Right cardiac atrium (tissue), 5 donors: ENCODE results near the gene BCAR1. TPM values are rescaled to one million over a fixed set of nuclear protein-coding genes. Genes with fewer than 3 reads are reported as not detected.
"Not testable (repeated sequence)": the region's sequence is repeated elsewhere in the genome, so short reads cannot be mapped to it uniquely, and the experiment has no call there.

Experiments
- ATAC-seq, 2 donors: fragments of 200-7000 bp; cut with Tn5 transposase; one replicate each; pipeline versions ENCODE4 v1.8.0 to v1.9.1; 2020; ENCODE audit warnings: moderate library complexity in 2 of 2, mild to moderate bottlenecking in 1 of 2
- DNase-seq, 3 donors: peaks; one replicate each; pipeline ENCODE4 v3.0.0-alpha.2; 2020
- H3K27ac ChIP-seq: one replicate; pipeline ENCODE4 v1.5.1; 2013; ENCODE audit warnings: mild to moderate bottlenecking, low read length, control low read depth, moderate library complexity
- H3K27me3 ChIP-seq: one replicate; pipeline ENCODE4 v1.6.1; 2013; ENCODE audit not compliant: control insufficient read depth, insufficient read depth
- H3K4me1 ChIP-seq: one replicate; pipeline ENCODE4 v1.6.1; 2013; ENCODE audit warnings: low read length; ENCODE audit not compliant: control insufficient read depth, insufficient read depth
- H3K4me3 ChIP-seq: one replicate; pipeline ENCODE4 v1.5.1; 2013; ENCODE audit warnings: low read length, control low read depth
- H3K9me3 ChIP-seq: one replicate; pipeline ENCODE4 v1.6.1; 2013; ENCODE audit warnings: low read length; ENCODE audit not compliant: control insufficient read depth
- WGBS: extraction: QIAGEN DNeasy Blood & Tissue Kit; methylation state at CpG from one replicate; pipeline ENCODE4 v1.1.7; 2013; 5-methylcytosine and 5-hydroxymethylcytosine counted together
- intact Hi-C, 4 donors: fragments of 100-400 bp; cut with DNase I; formaldehyde crosslinking; loops; one replicate each; pipeline versions ENCODE4 v1.11.0 to v1.14.0; 2022 to 2023
- polyA plus RNA-seq: library from polyadenylated mRNA; stranded (reverse); fragments of 200-250 nt; gene quantifications from one replicate; pipeline ENCODE4 v1.2.3, GENCODE V29; 2013
- total RNA-seq, 4 donors: library from RNA; stranded (reverse); fragmentation: NEBNext Ultra II Directional; extraction: Animal tissue kit (Norgen Biotek cat#: 25700); gene quantifications; one replicate each; pipeline ENCODE4 v1.2.1, GENCODE V29; 2021
- donor health status: healthy with polysubstance abuse.
- donor health status: DM: no; HTN: yes; CAD: no.
- donor health status: DM: no; HTN: no; CAD: no.
- donor health status: DM: no; HTN: yes; CAD: no; lungs with severe emphysema.
- donor health status: DM: yes; HTN: yes; CAD: no.

BCAR1 gene
- total and polyA plus RNA-seq, 5 donors: 53.1 to 68.8 (median 67.9) TPM

- peaks cover 38% of the 10 kb centered on the region for H3K4me1 ChIP-seq
- intact Hi-C loops: no loop called here
- ATAC-seq (peak; percentile 73 to 79), DNase-seq (peak; percentile 87 to 92 (median 91))
- H3K27ac ChIP-seq: peak overlapping the region; percentile 66
- 20% methylated on average over 25 of the region's 25 CpGs for WGBS
- no peak overlapping the region for H3K4me3 ChIP-seq
- no peaks in the 10 kb centered on the region for H3K27me3 ChIP-seq
- H3K9me3 ChIP-seq: no peaks in the 10 kb centered on the region
Observed at GRCh38 chr16:75244844-75245758, 6.3 kb downstream of the BCAR1 start.

GRCh38 chr16:75244225-75244809 lies 7.1 kb downstream of the BCAR1 start:
- peak overlapping the region; percentile 40 for H3K27ac ChIP-seq
- peak; percentile 75 to 86 (median 86) for DNase-seq
- H3K27me3 ChIP-seq: no peaks in the 10 kb centered on the region
- H3K4me1 ChIP-seq: peaks cover 33% of the 10 kb centered on the region
- H3K4me3 ChIP-seq: no peak overlapping the region
- no peaks in the 10 kb centered on the region for H3K9me3 ChIP-seq
- 44% methylated on average over 7 of the region's 7 CpGs for WGBS
- peak in 1 of 2 donors; percentile 0 for ATAC-seq
- intact Hi-C loops: no loop called here

- no peaks in the 10 kb centered on the region for H3K27me3 ChIP-seq
- DNase-seq: peak; percentile 28 to 68 (median 61)
- WGBS: 46% methylated on average over 20 of the region's 20 CpGs
Observed at GRCh38 chr16:75243667-75244224, 7.7 kb downstream of the BCAR1 start.

GRCh38 chr16:75242436-75243078 lies 8.9 kb downstream of the BCAR1 start:
- H3K9me3 ChIP-seq, ATAC-seq, intact Hi-C loops, H3K27me3 ChIP-seq, H3K27ac ChIP-seq, H3K4me3 ChIP-seq: not testable (repeated sequence)
- H3K4me1 ChIP-seq: peaks cover 34% of the 10 kb centered on the region
- DNase-seq: peak in 1 of 3 donors; percentile 61
- WGBS: 85% methylated on average over 27 of the region's 27 CpGs

More at GRCh38 chr16:75243667-75244224, 7.7 kb downstream of the BCAR1 start:
- intact Hi-C loops: no loop called here
- no peak for ATAC-seq
- peak overlapping the region; percentile 40 for H3K27ac ChIP-seq
- peaks cover 36% of the 10 kb centered on the region for H3K4me1 ChIP-seq
- no peak overlapping the region for H3K4me3 ChIP-seq
- no peaks in the 10 kb centered on the region for H3K9me3 ChIP-seq

GRCh38 chr16:75241955-75242354 lies 9.5 kb downstream of the BCAR1 start:
- 81% methylated on average over 13 of the region's 13 CpGs for WGBS
- Histone ChIP-seq H3K4me3 (no peak overlapping the region), H3K27ac (no peak overlapping the region), H3K27me3 (no peaks in the 10 kb centered on the region), H3K4me1 (peaks cover 30% of the 10 kb centered on the region), H3K9me3 (no peaks in the 10 kb centered on the region)
- intact Hi-C loops: no loop called here
- DNase-seq: peak in 1 of 3 donors; percentile 66
- ATAC-seq: no peak

- H3K9me3 ChIP-seq: no peaks in the 10 kb centered on the region
- H3K27me3 ChIP-seq: no peaks in the 10 kb centered on the region
- H3K4me1 ChIP-seq: peaks cover 24% of the 10 kb centered on the region
- no peak overlapping the region for H3K27ac ChIP-seq
- 80% methylated on average over 8 of the region's 8 CpGs for WGBS
- H3K4me3 ChIP-seq: no peak overlapping the region
- intact Hi-C loops: no loop called here
- no peak for ATAC-seq
- peak in 1 of 3 donors; percentile 62 for DNase-seq
Observed at GRCh38 chr16:75241412-75241811, 10.0 kb downstream of the BCAR1 start.

GRCh38 chr16:75240633-75241032 lies 10.8 kb downstream of the BCAR1 start:
- WGBS: 69% methylated on average over 7 of the region's 7 CpGs
- intact Hi-C loops, H3K4me3 ChIP-seq, ATAC-seq, H3K9me3 ChIP-seq, H3K27me3 ChIP-seq, H3K27ac ChIP-seq: not testable (repeated sequence)
- H3K4me1 ChIP-seq: peaks cover 19% of the 10 kb centered on the region
- DNase-seq: peak in 1 of 3 donors; percentile 49

- H3K4me3 ChIP-seq: no peak overlapping the region
- ATAC-seq (no peak), DNase-seq (peak in 1 of 3 donors; percentile 49)
- H3K27me3 ChIP-seq: no peaks in the 10 kb centered on the region
- intact Hi-C loops: loop anchor here in 1 of 4 donors (5.0 kb wide), 1 partner anchor 143 kb away; no protein-coding TSS in a partner anchor
- H3K4me1 ChIP-seq: peaks cover 14% of the 10 kb centered on the region
- peak overlapping the region; percentile 7 for H3K27ac ChIP-seq
- 79% methylated on average over 19 of the region's 19 CpGs for WGBS
- no peaks in the 10 kb centered on the region for H3K9me3 ChIP-seq
Observed at GRCh38 chr16:75239542-75240122, 11.8 kb downstream of the BCAR1 start.

- peaks cover 10% of the 10 kb centered on the region for H3K4me1 ChIP-seq
- no peaks in the 10 kb centered on the region for H3K9me3 ChIP-seq
- H3K4me3 ChIP-seq: no peak overlapping the region
- DNase-seq: no peak
- ATAC-seq: no peak
- intact Hi-C loops: loop anchor here in 1 of 4 donors (5.0 kb wide), 1 partner anchor 143 kb away; no protein-coding TSS in a partner anchor
- 47% methylated on average over 16 of the region's 16 CpGs for WGBS
- peak overlapping the region; percentile 7 for H3K27ac ChIP-seq
- no peaks in the 10 kb centered on the region for H3K27me3 ChIP-seq
Observed at GRCh38 chr16:75238853-75239541, 12.4 kb downstream of the BCAR1 start.
